SK-N-SH (cell line): ENCODE data around the gene PPP3R2.

Source experiments
- MAX ChIP-seq: IDR thresholded peaks from 2 replicates; pipeline ENCODE4 v1.4.0; 2012; ENCODE audit warnings: low read depth
- MXI1 ChIP-seq: IDR thresholded peaks from 2 replicates; pipeline ENCODE4 v1.6.1; 2012; ENCODE audit warnings: mild to moderate bottlenecking, low read depth, low read length, improper control_type of control experiment

GRCh38 chr9:101579711-101580545 lies 14.8 kb downstream of the PPP3R2 start:
- no peak for TF ChIP-seq MXI1
- TF ChIP-seq MAX: no peak
